Measurements from ENCODE around the gene FBLN1. TPM values are rescaled to one million over a fixed set of nuclear protein-coding genes. Genes with fewer than 3 reads are reported as not detected.
A peak's percentile ranks its signal among the peaks of the same experiment; 100 is the strongest.

The FBLN1 gene
- total RNA-seq, 5 donors from 2014 or later (not counting 1 experiment from before 2014, with no cell fraction given) = 0.96 to 1.5 (median 1.0) TPM; not detected in 2

DNA sequence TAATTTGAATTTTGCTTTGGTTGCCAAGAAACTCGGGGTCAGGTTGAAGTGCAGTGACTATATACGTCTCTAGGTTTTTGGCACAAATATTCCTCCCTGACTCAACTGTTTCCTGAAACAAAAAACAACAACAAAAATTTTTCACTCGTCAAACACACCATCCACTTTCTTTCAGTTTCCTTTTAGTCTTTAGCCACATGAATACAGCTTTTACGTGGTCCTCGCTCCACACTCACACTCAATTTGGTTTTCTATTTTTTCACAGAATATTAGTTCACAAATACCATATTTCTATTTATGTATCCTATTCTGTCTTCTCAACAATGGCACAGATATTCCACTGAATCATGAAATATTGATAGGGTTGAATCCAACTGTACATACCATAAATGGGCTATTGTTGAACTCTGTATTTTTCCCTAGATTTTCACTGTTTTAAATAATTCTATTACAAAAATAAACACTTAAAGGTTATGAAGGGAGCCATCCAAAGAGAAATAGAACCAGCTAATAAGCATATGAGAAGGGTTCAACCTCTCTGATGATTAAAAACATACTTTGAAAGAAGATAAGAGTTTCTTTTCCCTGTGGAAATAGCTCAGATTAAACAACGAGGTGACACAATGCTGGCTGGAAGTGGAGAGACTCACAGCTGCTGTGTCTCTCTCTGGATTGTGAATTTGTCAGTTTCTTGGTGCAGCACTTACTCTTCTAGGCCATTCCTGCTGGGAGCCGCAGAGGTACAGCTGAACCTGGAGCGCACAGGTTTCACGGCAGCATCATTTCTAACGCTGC lies 5.1 kb upstream of the FBLN1 start:
- Histone ChIP-seq H3K9me3 (no peaks in the 10 kb centered on the region), H3K4me3 (ENCODE audit: control insufficient read depth in 1 of 2, extremely low read depth in 1 of 2, low read length in 1 of 2) (no peak overlapping the region), H3K27me3 (replicated peaks in 1 of 2; ENCODE audit: control insufficient read depth in 2 of 2, extremely low read depth in 1 of 2, insufficient read depth in 2 of 2, low read length in 1 of 2) (peaks cover 0 to 35% of the 10 kb centered on the region in 2 experiments), H3K27ac (ENCODE audit: low read length) (no peak overlapping the region), H3K4me1 (ENCODE audit: control insufficient read depth in 1 of 2, extremely low read depth in 1 of 2, insufficient read depth in 2 of 2, low read length in 2 of 2) (no peaks in the 10 kb centered on the region), H3K36me3 (ENCODE audit: control insufficient read depth in 2 of 2, extremely low read depth in 1 of 2, insufficient read depth in 1 of 2, low read length in 1 of 2) (no peaks in the 10 kb centered on the region)
- no peaks in the 10 kb centered on the region for H3K36me3 Mint-ChIP-seq
- H3K4me1 Mint-ChIP-seq = peaks cover 0 to 2% (median 0%) of the 10 kb centered on the region in 3 donors
- no peak overlapping the region for H3K27ac Mint-ChIP-seq
- DNase-seq (no peak), ATAC-seq (replicated peaks in 1 of 4) (no peak)
- H3K27me3 Mint-ChIP-seq = peaks cover 34 to 45% of the 10 kb centered on the region in 2 donors
- H3K9me3 Mint-ChIP-seq = no peaks in the 10 kb centered on the region
- WGBS (ENCODE audit: insufficient coverage) = 36% methylated on average over 3 of the region's 10 CpGs
- ChIA-PET CTCF (interaction anchor here in 1 of 2 donors (0.5 kb wide), 1 partner anchor 1415 kb away, joined by 3 read pairs; no protein-coding TSS in a partner anchor), POLR2A (interaction anchor here in 1 of 2 donors (0.8 kb wide), 1 partner anchor 57 kb away, joined by 3 read pairs; no protein-coding TSS in a partner anchor)
- no peak overlapping the region for H3K4me3 Mint-ChIP-seq

DNA sequence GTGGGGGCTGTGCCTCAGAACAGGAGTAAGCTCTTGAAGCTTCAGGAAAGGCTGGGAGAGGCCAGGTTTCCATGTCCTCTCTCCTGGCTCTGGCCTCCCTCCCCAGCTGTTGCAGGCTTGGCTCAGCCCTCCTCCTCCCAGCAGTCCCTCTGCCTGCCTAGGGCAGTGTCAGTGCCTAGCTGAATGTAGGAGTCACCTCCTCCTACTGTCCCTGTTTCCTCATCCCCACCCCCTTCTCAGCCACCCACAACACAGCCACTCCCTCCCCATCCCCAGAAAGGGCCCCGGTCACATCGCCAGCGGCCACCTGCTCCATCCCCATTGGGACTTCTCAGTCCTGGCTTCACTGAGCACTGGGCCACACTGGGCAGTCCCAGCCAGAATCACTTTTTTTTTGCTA lies 2.9 kb upstream of the FBLN1 start:
- no peak overlapping the region for H3K27ac ChIP-seq (ENCODE audit: low read length)
- no peaks in the 10 kb centered on the region for H3K9me3 ChIP-seq
- 88% methylated on average over 3 of the region's 3 CpGs for WGBS (ENCODE audit: insufficient coverage)
- DNase-seq = no peak
- Mint-ChIP-seq H3K27ac (no peak overlapping the region), H3K4me1 (peaks cover 0 to 4% (median 2%) of the 10 kb centered on the region in 3 donors), H3K36me3 (no peaks in the 10 kb centered on the region), H3K4me3 (no peak overlapping the region), H3K9me3 (no peaks in the 10 kb centered on the region), H3K27me3 (peaks cover 36% of the 10 kb centered on the region in 2 donors)
- peaks cover 0 to 50% of the 10 kb centered on the region in 2 experiments for H3K27me3 ChIP-seq (replicated peaks in 1 of 2; ENCODE audit: control insufficient read depth in 2 of 2, extremely low read depth in 1 of 2, insufficient read depth in 2 of 2, low read length in 1 of 2)
- no peak for ATAC-seq (replicated peaks in 1 of 4)
- H3K36me3 ChIP-seq (ENCODE audit: control insufficient read depth in 2 of 2, extremely low read depth in 1 of 2, insufficient read depth in 1 of 2, low read length in 1 of 2) = no peaks in the 10 kb centered on the region
- H3K4me1 ChIP-seq (ENCODE audit: control insufficient read depth in 1 of 2, extremely low read depth in 1 of 2, insufficient read depth in 2 of 2, low read length in 2 of 2) = peaks cover 0 to 8% of the 10 kb centered on the region in 2 experiments
- no peak overlapping the region for H3K4me3 ChIP-seq (ENCODE audit: control insufficient read depth in 1 of 2, extremely low read depth in 1 of 2, low read length in 1 of 2)
- CTCF ChIA-PET = no interaction called here
- POLR2A ChIA-PET = no interaction called here

DNA sequence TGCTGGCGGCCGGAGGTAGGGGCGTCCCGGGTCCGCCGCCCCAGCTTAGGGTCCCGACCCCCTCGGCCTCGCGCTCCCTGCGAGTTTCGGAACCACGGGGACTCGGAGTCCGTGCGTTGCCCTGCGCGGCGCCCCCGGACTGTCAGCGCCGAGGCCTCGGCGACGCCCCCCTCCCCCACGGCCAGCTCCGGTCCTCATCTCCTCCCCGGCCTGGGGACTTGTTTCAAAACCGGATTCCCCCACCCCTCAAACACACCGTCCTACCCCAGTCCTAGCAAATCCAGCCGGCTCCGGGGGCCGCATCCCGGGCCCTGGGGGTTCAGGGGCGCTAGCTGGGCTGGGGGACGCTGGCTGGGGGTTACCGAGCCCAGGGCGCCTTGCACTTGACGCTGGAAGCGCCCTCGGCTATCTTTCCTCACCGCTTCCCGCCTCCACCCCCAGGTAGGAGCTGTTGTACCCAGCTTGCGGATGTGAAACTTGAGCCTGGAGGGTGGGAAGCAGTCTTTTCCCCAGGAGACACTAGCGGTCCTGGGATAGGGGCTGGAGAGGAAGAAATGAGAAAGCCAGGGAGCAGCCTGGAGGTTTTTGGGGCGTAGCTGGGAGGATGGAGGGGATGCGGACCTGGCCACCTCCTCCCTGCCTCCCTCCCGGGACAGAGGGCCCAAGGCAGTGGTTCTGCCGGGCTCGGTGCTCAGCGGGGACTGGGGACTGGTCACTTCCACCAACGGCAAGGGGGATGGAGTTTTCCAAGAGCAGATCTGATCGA lies 550 bp downstream of the FBLN1 start:
- no peak overlapping the region for H3K27ac Mint-ChIP-seq
- DNase-seq (no peak), ATAC-seq (replicated peaks in 1 of 4) (no peak)
- Histone ChIP-seq H3K9me3 (no peaks in the 10 kb centered on the region), H3K4me1 (ENCODE audit: control insufficient read depth in 1 of 2, extremely low read depth in 1 of 2, insufficient read depth in 2 of 2, low read length in 2 of 2) (peaks cover 0 to 8% of the 10 kb centered on the region in 2 experiments), H3K36me3 (ENCODE audit: control insufficient read depth in 2 of 2, extremely low read depth in 1 of 2, insufficient read depth in 1 of 2, low read length in 1 of 2) (no peaks in the 10 kb centered on the region), H3K4me3 (ENCODE audit: control insufficient read depth in 1 of 2, extremely low read depth in 1 of 2, low read length in 1 of 2) (peak overlapping the region in 1 of 2 donors; percentile 44), H3K27me3 (replicated peaks in 1 of 2; ENCODE audit: control insufficient read depth in 2 of 2, extremely low read depth in 1 of 2, insufficient read depth in 2 of 2, low read length in 1 of 2) (peaks cover 0 to 74% of the 10 kb centered on the region in 2 experiments), H3K27ac (ENCODE audit: low read length) (no peak overlapping the region)
- H3K4me1 Mint-ChIP-seq = peaks cover 0 to 2% (median 2%) of the 10 kb centered on the region in 3 donors
- no peaks in the 10 kb centered on the region for H3K9me3 Mint-ChIP-seq
- peaks cover 33 to 51% of the 10 kb centered on the region in 2 donors for H3K27me3 Mint-ChIP-seq
- POLR2A ChIA-PET = no interaction called here
- WGBS (ENCODE audit: insufficient coverage) = 19% methylated on average over 40 of the region's 53 CpGs
- no peaks in the 10 kb centered on the region for H3K36me3 Mint-ChIP-seq
- peak overlapping the region in 1 of 3 donors; percentile 41 for H3K4me3 Mint-ChIP-seq
- CTCF ChIA-PET = no interaction called here

DNA sequence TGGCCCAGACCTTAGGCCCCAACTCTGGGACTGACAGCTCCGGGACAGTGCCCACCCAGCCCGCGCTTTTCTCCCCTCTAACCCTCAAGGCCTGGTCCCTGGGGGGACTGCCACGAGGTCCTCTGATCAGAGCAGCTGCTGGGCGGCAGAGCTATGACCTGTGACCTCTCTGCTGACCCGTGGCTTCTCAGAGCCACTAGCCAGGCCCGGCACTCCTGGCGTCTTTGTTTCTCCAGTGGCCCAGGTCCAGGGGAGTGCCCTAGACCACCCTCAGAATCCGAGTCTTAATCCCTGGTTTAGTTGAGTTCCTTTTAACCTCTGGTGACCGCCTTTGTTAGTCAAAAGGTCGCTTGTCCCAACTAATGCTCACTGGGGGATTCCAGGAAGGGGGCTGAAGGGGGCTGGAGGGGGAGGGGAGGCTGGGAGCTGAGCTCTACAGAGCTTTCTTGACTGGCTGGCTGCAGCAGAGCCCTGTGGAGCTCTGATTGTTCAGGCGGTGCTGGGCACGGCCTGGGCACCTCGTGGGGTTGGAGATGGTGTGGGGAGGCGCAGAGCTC lies 1.2 kb downstream of the FBLN1 start:
- peaks cover 0 to 2% (median 2%) of the 10 kb centered on the region in 3 donors for H3K4me1 Mint-ChIP-seq
- Histone ChIP-seq H3K36me3 (ENCODE audit: control insufficient read depth in 2 of 2, extremely low read depth in 1 of 2, insufficient read depth in 1 of 2, low read length in 1 of 2) (no peaks in the 10 kb centered on the region), H3K4me3 (ENCODE audit: control insufficient read depth in 1 of 2, extremely low read depth in 1 of 2, low read length in 1 of 2) (no peak overlapping the region), H3K4me1 (ENCODE audit: control insufficient read depth in 1 of 2, extremely low read depth in 1 of 2, insufficient read depth in 2 of 2, low read length in 2 of 2) (peaks cover 0 to 8% of the 10 kb centered on the region in 2 experiments), H3K27me3 (replicated peaks in 1 of 2; ENCODE audit: control insufficient read depth in 2 of 2, extremely low read depth in 1 of 2, insufficient read depth in 2 of 2, low read length in 1 of 2) (peaks cover 0 to 74% of the 10 kb centered on the region in 2 experiments), H3K9me3 (no peaks in the 10 kb centered on the region), H3K27ac (ENCODE audit: low read length) (no peak overlapping the region)
- ChIA-PET POLR2A (no interaction called here), CTCF (no interaction called here)
- no peak for DNase-seq
- H3K36me3 Mint-ChIP-seq = no peaks in the 10 kb centered on the region
- no peak for ATAC-seq (replicated peaks in 1 of 4)
- peaks cover 37 to 57% of the 10 kb centered on the region in 2 donors for H3K27me3 Mint-ChIP-seq
- H3K9me3 Mint-ChIP-seq = no peaks in the 10 kb centered on the region
- H3K4me3 Mint-ChIP-seq = peak overlapping the region in 2 of 3 donors; percentile 9 to 41
- 56% methylated on average over 9 of the region's 15 CpGs for WGBS (ENCODE audit: insufficient coverage)
- no peak overlapping the region for H3K27ac Mint-ChIP-seq

DNA sequence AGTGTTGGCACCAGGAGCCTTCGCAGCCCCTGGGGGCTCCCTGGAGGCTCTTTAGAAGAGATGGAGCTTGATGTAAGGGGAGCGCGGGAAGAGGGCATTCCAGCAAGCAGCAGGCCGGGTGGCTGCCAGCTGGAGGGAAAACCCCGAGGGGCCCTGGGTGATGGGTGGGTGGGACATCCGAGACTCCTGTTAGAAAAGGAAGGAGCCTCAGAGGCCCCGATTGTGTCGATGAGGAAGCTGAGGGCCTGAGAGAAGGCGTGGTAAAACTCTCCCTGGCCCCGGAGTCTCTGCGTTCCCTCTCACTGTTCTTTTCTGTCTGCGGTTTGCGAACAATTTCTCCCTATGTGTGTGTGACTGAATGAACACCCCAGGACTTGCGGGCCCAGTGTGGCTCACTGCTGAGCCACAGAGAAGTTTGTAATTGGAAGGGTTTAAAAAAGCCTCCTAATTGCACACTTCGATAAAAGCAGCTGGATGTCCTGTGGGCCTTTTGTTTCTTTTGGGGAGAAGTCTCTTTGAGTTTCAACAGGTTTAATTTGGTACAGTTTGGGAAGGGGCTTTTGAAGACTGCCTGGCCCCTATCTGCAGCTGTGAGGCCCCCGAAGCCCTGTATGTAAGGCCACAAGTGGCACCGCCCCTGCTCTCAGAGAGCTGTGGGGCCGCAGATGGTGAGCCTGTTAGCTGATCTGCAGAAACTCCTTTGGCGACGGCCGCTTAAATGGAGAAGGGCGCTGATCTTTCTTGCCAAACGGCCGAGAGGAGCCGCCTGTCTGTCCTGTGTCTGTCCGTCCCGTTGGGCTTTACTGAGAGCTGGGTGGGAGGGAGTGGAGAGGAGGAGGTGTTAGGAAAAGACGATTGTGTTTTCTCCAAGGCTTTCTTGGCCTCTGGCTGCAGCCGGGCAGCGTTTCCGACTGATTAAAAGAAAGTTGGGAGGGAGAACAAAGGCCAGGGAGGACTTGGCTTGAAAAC lies 2.0 kb downstream of the FBLN1 start:
- DNase-seq (no peak), ATAC-seq (replicated peaks in 1 of 4) (no peak)
- CTCF ChIA-PET = no interaction called here
- peaks cover 0 to 2% (median 2%) of the 10 kb centered on the region in 3 donors for H3K4me1 Mint-ChIP-seq
- H3K36me3 Mint-ChIP-seq = no peaks in the 10 kb centered on the region
- H3K4me3 Mint-ChIP-seq = peak overlapping the region in 1 of 3 donors; percentile 41
- H3K27me3 Mint-ChIP-seq = peaks cover 38 to 61% of the 10 kb centered on the region in 2 donors
- Histone ChIP-seq H3K27ac (ENCODE audit: low read length) (no peak overlapping the region), H3K27me3 (replicated peaks in 1 of 2; ENCODE audit: control insufficient read depth in 2 of 2, extremely low read depth in 1 of 2, insufficient read depth in 2 of 2, low read length in 1 of 2) (peaks cover 0 to 75% of the 10 kb centered on the region in 2 experiments), H3K4me3 (ENCODE audit: control insufficient read depth in 1 of 2, extremely low read depth in 1 of 2, low read length in 1 of 2) (no peak overlapping the region), H3K9me3 (no peaks in the 10 kb centered on the region), H3K36me3 (ENCODE audit: control insufficient read depth in 2 of 2, extremely low read depth in 1 of 2, insufficient read depth in 1 of 2, low read length in 1 of 2) (no peaks in the 10 kb centered on the region), H3K4me1 (ENCODE audit: control insufficient read depth in 1 of 2, extremely low read depth in 1 of 2, insufficient read depth in 2 of 2, low read length in 2 of 2) (peaks cover 0 to 8% of the 10 kb centered on the region in 2 experiments)
- WGBS (ENCODE audit: insufficient coverage) = 35% methylated on average over 24 of the region's 31 CpGs
- H3K27ac Mint-ChIP-seq = no peak overlapping the region
- POLR2A ChIA-PET = no interaction called here
- H3K9me3 Mint-ChIP-seq = no peaks in the 10 kb centered on the region

All from T-cell (primary cell).